Liver (tissue), 9 donors: ENCODE measurements around the gene NAA80. TPM values are rescaled to one million over a fixed set of nuclear protein-coding genes. Genes with fewer than 3 reads are reported as not detected.

Experiments used
- DNase-seq: peaks from one replicate; pipeline ENCODE4 v3.0.0-alpha.2; 2017; ENCODE audit warnings: low spot score
- H3K27ac ChIP-seq, 2 donors: one replicate each; pipeline ENCODE4 v1.7.0; 2013; ENCODE audit warnings: inconsistent platforms in 2 of 2, low read length in 2 of 2, control low read depth in 1 of 2, low read depth in 1 of 2, mild to moderate bottlenecking in 1 of 2
- H3K27me3 ChIP-seq, 4 donors: one replicate each; pipeline versions ENCODE4 v1.6.1 to v1.7.0; 2013; ENCODE audit warnings: low read length in 3 of 4, inconsistent platforms in 1 of 4, mild to moderate bottlenecking in 1 of 4, moderate library complexity in 1 of 4; ENCODE audit not compliant: control insufficient read depth in 4 of 4, insufficient read depth in 4 of 4
- H3K36me3 ChIP-seq, 4 donors: one replicate each; pipeline versions ENCODE4 v1.6.1 to v1.7.0; 2013; ENCODE audit warnings: low read length in 3 of 4, mild to moderate bottlenecking in 3 of 4, low read depth in 1 of 4, moderate library complexity in 1 of 4; ENCODE audit not compliant: control insufficient read depth in 4 of 4, insufficient read depth in 3 of 4
- H3K4me1 ChIP-seq, 4 donors: one replicate each; pipeline versions ENCODE4 v1.6.1 to v1.7.0; 2013; ENCODE audit warnings: low read length in 3 of 4, mild to moderate bottlenecking in 3 of 4, moderate library complexity in 1 of 4; ENCODE audit not compliant: control insufficient read depth in 4 of 4, insufficient read depth in 4 of 4
- H3K4me3 ChIP-seq, 3 donors: one replicate each; pipeline versions ENCODE4 v1.6.1 to v1.7.0; 2013; ENCODE audit warnings: low read length in 3 of 3, control low read depth in 1 of 3, low read depth in 1 of 3, mild to moderate bottlenecking in 1 of 3
- H3K9ac ChIP-seq, 2 donors: one replicate each; pipeline ENCODE4 v1.7.0; 2013; ENCODE audit warnings: low read length in 2 of 2, mild to moderate bottlenecking in 2 of 2, moderate library complexity in 2 of 2, control low read depth in 1 of 2, low read depth in 1 of 2
- H3K9me3 ChIP-seq, 4 donors: one replicate each; pipeline versions ENCODE4 v1.6.1 to v1.7.0; 2013; ENCODE audit warnings: low read length in 3 of 4; ENCODE audit not compliant: control insufficient read depth in 4 of 4
- EGR1 ChIP-seq, 2 donors: IDR thresholded peaks; 2 replicates each; pipeline ENCODE4 v1.6.1; 2016 to 2018; ENCODE audit warnings: antibody characterized with exemption in 2 of 2, low read depth in 2 of 2
- FOXA1 ChIP-seq: IDR thresholded peaks from 2 replicates; pipeline ENCODE4 v1.6.1; 2016; ENCODE audit warnings: antibody characterized with exemption
- FOXA2 ChIP-seq: IDR thresholded peaks from 2 replicates; pipeline ENCODE4 v1.6.1; 2016; ENCODE audit warnings: antibody characterized with exemption
- HNF4A ChIP-seq, 2 donors: conservative IDR thresholded peaks; 2 replicates each; pipeline ENCODE4 v1.6.1; 2016; ENCODE audit warnings: antibody characterized with exemption in 2 of 2, mild to moderate bottlenecking in 2 of 2
- HNF4G ChIP-seq: IDR thresholded peaks from 2 replicates; pipeline ENCODE4 v1.6.1; 2016; ENCODE audit warnings: antibody characterized with exemption
- JUND ChIP-seq, 2 donors: IDR thresholded peaks; 2 replicates each; pipeline ENCODE4 v1.6.1; 2016; ENCODE audit warnings: antibody characterized with exemption in 2 of 2
- NR2F2 ChIP-seq: IDR thresholded peaks from 2 replicates; pipeline ENCODE4 v1.6.1; 2016; ENCODE audit warnings: antibody characterized with exemption
- RAD21 ChIP-seq, 2 donors: IDR thresholded peaks; 2 replicates each; pipeline ENCODE4 v1.6.1; 2016; ENCODE audit warnings: antibody characterized with exemption in 2 of 2, mild to moderate bottlenecking in 2 of 2
- RXRA ChIP-seq, 2 donors: IDR thresholded peaks; 2 replicates each; pipeline ENCODE4 v1.6.1; 2017 to 2018; ENCODE audit warnings: antibody characterized with exemption in 2 of 2, mild to moderate bottlenecking in 1 of 2
- SP1 ChIP-seq: IDR thresholded peaks from 2 replicates; pipeline ENCODE4 v1.6.1; 2018; ENCODE audit warnings: antibody characterized with exemption, mild to moderate bottlenecking
- TAF1 ChIP-seq: conservative IDR thresholded peaks from 2 replicates; pipeline ENCODE4 v1.6.1; 2016; ENCODE audit warnings: antibody characterized with exemption, mild to moderate bottlenecking
- YY1 ChIP-seq: IDR thresholded peaks from 2 replicates; pipeline ENCODE4 v1.6.1; 2016; ENCODE audit warnings: antibody characterized with exemption, mild to moderate bottlenecking
- WGBS: extraction: QIAGEN DNeasy Blood & Tissue Kit; methylation state at CpG from one replicate; pipeline ENCODE4 v1.1.7; 2013; 5-methylcytosine and 5-hydroxymethylcytosine counted together
- polyA plus RNA-seq, 2 donors: library from polyadenylated mRNA; stranded (reverse) in 1 of 2; unstranded in 1 of 2; fragments of 200-250 nt in 1 of 2; fragments of >200 nt in 1 of 2; fragmentation: Nextera tagmentation in 1 of 2; extraction: Ambion mirVana in 1 of 2; gene quantifications; one replicate each; pipeline versions ENCODE4 v1.2.1 to v1.2.3, GENCODE V29; 2013 to 2015
- total RNA-seq, 2 donors: library from RNA; depleted of rRNA; stranded (reverse); fragments of >200 nt; gene quantifications; one replicate each; pipeline ENCODE4 v1.2.3, GENCODE V29; 2014
- TF ChIP-seq, protein P1 (sequence below): IDR thresholded peaks from 2 replicates; pipeline ENCODE4 v1.6.1; 2016; ENCODE audit warnings: antibody characterized with exemption, mild to moderate bottlenecking
- TF ChIP-seq, protein P2 (sequence below): IDR thresholded peaks from 2 replicates; pipeline ENCODE4 v1.6.1; 2016; ENCODE audit warnings: antibody characterized with exemption
- TF ChIP-seq, protein P3 (sequence below): IDR thresholded peaks from 2 replicates; pipeline ENCODE4 v1.6.1; 2016; ENCODE audit warnings: antibody characterized with exemption
- donor health status: healthy.
- donor health status: healthy.
- donor health status: healthy.
- donor health status: healthy.
- donor health status: healthy.

Gene NAA80
- total and polyA plus RNA-seq, 4 donors: 1.6 to 5.5 (median 2.0) TPM

DNA sequence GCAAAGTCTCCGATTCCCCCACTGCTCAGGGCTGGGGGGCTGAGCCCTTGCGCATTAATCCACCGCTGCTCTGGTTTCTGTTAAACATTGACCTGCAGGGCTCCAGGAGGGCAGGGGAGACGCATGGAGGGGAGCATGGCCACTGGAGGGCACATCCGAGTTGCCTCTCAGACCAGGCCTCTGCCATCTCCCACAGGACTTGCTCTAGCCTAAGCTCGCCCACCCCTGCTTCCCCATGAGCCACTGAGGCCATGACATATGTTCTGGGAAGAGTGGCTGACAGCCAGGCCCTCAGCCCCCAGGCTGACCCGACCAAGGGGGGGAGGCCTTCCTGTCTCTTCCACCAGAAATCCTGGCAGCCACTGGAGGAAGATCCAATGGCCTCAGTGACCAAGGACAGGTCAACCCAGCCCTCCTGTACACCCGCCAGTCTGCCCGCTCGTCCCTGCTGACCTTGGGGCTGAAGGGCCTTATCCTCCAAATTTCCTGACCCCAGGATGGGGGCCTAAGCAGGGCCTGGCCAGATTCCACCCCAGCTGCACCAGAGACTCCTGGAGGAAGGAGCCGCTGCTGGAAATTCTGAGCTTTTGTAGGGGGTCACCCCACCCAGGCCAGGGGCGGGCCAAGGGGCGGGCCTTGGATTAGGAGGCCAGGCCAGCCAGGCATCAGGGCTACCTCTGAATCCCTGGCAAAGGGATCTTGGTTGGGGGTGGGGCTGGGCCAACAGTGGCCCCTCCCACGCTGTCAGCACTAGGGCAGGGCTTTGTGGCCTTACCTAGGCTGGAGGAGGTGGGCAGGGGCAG, 4.0 kb upstream of the NAA80 start, which contains the start of gene HYAL1 (continued):
- TF ChIP-seq, protein P1, sequence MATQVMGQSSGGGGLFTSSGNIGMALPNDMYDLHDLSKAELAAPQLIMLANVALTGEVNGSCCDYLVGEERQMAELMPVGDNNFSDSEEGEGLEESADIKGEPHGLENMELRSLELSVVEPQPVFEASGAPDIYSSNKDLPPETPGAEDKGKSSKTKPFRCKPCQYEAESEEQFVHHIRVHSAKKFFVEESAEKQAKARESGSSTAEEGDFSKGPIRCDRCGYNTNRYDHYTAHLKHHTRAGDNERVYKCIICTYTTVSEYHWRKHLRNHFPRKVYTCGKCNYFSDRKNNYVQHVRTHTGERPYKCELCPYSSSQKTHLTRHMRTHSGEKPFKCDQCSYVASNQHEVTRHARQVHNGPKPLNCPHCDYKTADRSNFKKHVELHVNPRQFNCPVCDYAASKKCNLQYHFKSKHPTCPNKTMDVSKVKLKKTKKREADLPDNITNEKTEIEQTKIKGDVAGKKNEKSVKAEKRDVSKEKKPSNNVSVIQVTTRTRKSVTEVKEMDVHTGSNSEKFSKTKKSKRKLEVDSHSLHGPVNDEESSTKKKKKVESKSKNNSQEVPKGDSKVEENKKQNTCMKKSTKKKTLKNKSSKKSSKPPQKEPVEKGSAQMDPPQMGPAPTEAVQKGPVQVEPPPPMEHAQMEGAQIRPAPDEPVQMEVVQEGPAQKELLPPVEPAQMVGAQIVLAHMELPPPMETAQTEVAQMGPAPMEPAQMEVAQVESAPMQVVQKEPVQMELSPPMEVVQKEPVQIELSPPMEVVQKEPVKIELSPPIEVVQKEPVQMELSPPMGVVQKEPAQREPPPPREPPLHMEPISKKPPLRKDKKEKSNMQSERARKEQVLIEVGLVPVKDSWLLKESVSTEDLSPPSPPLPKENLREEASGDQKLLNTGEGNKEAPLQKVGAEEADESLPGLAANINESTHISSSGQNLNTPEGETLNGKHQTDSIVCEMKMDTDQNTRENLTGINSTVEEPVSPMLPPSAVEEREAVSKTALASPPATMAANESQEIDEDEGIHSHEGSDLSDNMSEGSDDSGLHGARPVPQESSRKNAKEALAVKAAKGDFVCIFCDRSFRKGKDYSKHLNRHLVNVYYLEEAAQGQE: peak; percentile 97
- TF ChIP-seq JUND (IDR thresholded peaks at IDR 0.05) (peak in 1 of 2 donors; percentile 72), FOXA1 (no peak), NR2F2 (peak; percentile 97), SP1 (peak; percentile 67), RXRA (IDR thresholded peaks at IDR 0.05) (peak; percentile 58 to 82), RAD21 (IDR thresholded peaks at IDR 0.05) (peak; percentile 29 to 56), TAF1 (peak; percentile 99), FOXA2 (no peak)

DNA sequence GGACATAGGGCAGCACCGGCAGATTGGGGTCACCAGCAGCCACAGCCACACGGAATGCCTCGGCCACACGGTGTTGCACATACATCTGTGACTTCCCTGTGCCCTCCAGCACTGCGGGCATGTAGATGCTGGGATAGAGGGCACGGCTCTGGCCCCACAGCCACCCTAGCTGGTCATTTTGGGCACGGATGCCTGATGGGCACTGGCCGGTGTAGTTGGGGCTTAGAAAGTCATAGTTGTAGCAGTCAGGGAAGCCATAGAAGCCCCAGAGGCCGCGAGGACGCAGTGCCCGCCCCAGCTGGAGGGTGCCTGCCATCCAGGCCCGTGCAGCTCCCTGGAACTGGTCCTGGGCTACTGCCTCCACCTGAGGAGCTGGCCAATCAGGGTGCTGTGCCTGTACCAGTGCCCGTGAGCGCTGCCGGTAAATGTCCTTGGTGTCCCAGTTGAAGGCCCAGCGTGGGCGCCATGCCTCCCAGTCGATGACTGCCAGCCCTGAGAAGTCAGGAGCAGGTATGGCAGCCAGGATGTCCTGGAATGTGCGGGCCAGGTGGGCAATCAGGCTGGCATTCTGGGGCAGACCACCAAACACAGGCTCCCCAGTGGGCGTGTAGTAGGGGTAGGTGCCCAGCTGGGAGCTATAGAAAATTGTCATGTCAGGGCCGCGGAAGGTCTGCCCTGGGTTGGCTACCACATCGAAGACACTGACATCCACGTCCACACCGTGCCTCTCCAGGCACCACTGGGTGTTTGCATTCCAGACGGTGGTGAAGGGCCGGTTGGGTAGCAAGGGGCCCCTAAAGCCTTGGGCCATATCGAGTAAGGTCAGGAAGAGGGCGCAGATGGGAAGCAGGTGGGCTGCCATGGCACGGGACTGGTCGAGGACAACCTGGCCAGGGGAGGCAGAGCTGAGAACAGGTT, 3.1 kb upstream of the NAA80 start:
- peak overlapping the region; percentile 75 to 87 for H3K9ac ChIP-seq
- H3K9me3 ChIP-seq: no peaks in the 10 kb centered on the region
- peak; percentile 32 for DNase-seq
- peak overlapping the region; percentile 84 to 98 for H3K27ac ChIP-seq
- peak overlapping the region; percentile 50 to 81 (median 66) for H3K4me3 ChIP-seq
- peaks cover 12 to 48% (median 31%) of the 10 kb centered on the region in 4 donors for H3K4me1 ChIP-seq
- H3K36me3 ChIP-seq: peaks cover 0 to 3% (median 0%) of the 10 kb centered on the region in 4 donors
- TF ChIP-seq TAF1 (no peak), RAD21 (IDR thresholded peaks at IDR 0.05) (peak in 1 of 2 donors; percentile 3), EGR1 (IDR thresholded peaks at IDR 0.05; ENCODE audit: low read depth in 2 of 2) (no peak), YY1 (peak; percentile 87), HNF4A (conservative IDR thresholded peaks at IDR 0.05) (no peak), FOXA2 (no peak), HNF4G (no peak), NR2F2 (no peak)
- TF ChIP-seq, protein P1: peak; percentile 47
- TF ChIP-seq, protein P2, sequence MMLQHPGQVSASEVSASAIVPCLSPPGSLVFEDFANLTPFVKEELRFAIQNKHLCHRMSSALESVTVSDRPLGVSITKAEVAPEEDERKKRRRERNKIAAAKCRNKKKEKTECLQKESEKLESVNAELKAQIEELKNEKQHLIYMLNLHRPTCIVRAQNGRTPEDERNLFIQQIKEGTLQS: no peak
- TF ChIP-seq, protein P3, sequence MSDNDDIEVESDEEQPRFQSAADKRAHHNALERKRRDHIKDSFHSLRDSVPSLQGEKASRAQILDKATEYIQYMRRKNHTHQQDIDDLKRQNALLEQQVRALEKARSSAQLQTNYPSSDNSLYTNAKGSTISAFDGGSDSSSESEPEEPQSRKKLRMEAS: peak; percentile 59
- WGBS: 35% methylated on average over 32 of the region's 32 CpGs
- H3K27me3 ChIP-seq: no peaks in the 10 kb centered on the region
